ENCODE data around the gene CUL4A. TPM values are rescaled to one million over a fixed set of nuclear protein-coding genes. Genes with fewer than 3 reads are reported as not detected.

CUL4A gene
- total and polyA plus RNA-seq, 9 of the 15 experiments (the other 6 are each of a cell fraction or from before 2014, with no cell fraction given): 21.1 to 92.0 (median 63.2) TPM

DNA sequence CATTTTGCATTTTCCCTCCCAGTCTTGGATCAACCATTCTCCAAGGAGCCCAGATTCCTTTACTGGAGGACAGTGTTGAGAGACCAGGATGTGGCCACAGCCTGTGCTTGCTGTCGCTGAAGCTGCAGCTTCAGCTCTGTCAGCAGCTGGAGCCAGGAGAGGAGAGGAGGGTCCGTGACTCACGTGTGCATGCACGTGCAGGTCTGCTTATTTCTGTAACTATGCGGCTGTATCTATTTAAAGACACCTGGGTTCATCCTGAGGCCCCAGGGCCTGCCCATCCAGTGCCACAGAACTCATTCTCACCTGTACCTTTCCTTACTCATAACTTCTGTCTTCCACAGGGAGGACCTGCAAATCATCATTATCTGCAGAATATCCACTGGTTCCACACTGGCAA is 79.5 kb downstream of the CUL4A start:
- no peak for TF ChIP-seq ZNF143 (CRISPR knock-in tag; IDR thresholded peaks at IDR 0.05)
- no peak for TF ChIP-seq FOXJ3 (CRISPR knock-in tag; IDR thresholded peaks at IDR 0.05)
- no peak for TF ChIP-seq PTRF (tag; IDR thresholded peaks at IDR 0.05)
- TF ChIP-seq FOXA1 (IDR thresholded peaks at IDR 0.05; ENCODE audit: borderline replicate concordance): no peak
- no peak for TF ChIP-seq NR2C2 (CRISPR knock-in tag; IDR thresholded peaks at IDR 0.05)
- no peak for TF ChIP-seq NR2C2 (tag; IDR thresholded peaks at IDR 0.05)
- no peak for TF ChIP-seq ZC3H8 (IDR thresholded peaks at IDR 0.05)
- TF ChIP-seq, protein P1, sequence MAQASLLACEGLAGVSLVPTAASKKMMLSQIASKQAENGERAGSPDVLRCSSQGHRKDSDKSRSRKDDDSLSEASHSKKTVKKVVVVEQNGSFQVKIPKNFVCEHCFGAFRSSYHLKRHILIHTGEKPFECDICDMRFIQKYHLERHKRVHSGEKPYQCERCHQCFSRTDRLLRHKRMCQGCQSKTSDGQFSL (CRISPR knock-in tag; IDR thresholded peaks at IDR 0.05): no peak
- TF ChIP-seq, protein P1 (tag; IDR thresholded peaks at IDR 0.05): no peak
- TF ChIP-seq U2AF1 (optimal IDR thresholded peaks at IDR 0.05; ENCODE audit: low read depth, low read length): no peak
- no peak for TF ChIP-seq FOXK1 (CRISPR knock-in tag; IDR thresholded peaks at IDR 0.05; ENCODE audit: borderline replicate concordance)
- no peak for TF ChIP-seq ZBED1 (IDR thresholded peaks at IDR 0.05)
- TF ChIP-seq BRF1 (IDR thresholded peaks at IDR 0.05; ENCODE audit: borderline replicate concordance, extremely low read depth, insufficient read length): no peak
- no peak for TF ChIP-seq ZNF696 (CRISPR knock-in tag; conservative IDR thresholded peaks at IDR 0.05)
- no peak for TF ChIP-seq PTBP1 (IDR thresholded peaks at IDR 0.05; ENCODE audit: low read depth, low read length)
- no peak for TF ChIP-seq C11orf30 (IDR thresholded peaks at IDR 0.05; ENCODE audit: low read depth)
- TF ChIP-seq, protein P2, sequence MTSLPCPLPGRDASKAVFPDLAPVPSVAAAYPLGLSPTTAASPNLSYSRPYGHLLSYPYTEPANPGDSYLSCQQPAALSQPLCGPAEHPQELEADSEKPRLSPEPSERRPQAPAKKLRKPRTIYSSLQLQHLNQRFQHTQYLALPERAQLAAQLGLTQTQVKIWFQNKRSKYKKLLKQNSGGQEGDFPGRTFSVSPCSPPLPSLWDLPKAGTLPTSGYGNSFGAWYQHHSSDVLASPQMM (CRISPR knock-in tag; IDR thresholded peaks at IDR 0.05): no peak
- TF ChIP-seq FOXK2 (conservative IDR thresholded peaks at IDR 0.05 in 1 of 2, IDR thresholded peaks at IDR 0.05 in 1 of 2; ENCODE audit: low read depth in 2 of 2): no peak
- TF ChIP-seq FOSL1 (tag; conservative IDR thresholded peaks at IDR 0.05): no peak
- TF ChIP-seq EWSR1 (IDR thresholded peaks at IDR 0.05; ENCODE audit: borderline replicate concordance, low read depth, partially characterized antibody): no peak
- TF ChIP-seq, protein P3, sequence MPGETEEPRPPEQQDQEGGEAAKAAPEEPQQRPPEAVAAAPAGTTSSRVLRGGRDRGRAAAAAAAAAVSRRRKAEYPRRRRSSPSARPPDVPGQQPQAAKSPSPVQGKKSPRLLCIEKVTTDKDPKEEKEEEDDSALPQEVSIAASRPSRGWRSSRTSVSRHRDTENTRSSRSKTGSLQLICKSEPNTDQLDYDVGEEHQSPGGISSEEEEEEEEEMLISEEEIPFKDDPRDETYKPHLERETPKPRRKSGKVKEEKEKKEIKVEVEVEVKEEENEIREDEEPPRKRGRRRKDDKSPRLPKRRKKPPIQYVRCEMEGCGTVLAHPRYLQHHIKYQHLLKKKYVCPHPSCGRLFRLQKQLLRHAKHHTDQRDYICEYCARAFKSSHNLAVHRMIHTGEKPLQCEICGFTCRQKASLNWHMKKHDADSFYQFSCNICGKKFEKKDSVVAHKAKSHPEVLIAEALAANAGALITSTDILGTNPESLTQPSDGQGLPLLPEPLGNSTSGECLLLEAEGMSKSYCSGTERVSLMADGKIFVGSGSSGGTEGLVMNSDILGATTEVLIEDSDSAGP (CRISPR knock-in tag; IDR thresholded peaks at IDR 0.05): no peak
- H3K27me3 ChIP-seq (ENCODE audit: control insufficient read depth in 2 of 2, insufficient read depth in 2 of 2, low read length in 2 of 2): peaks cover 7 to 25% of the 10 kb centered on the region in 2 experiments; a peak in 4 of 5 replicates
- FAIRE-seq: no peak
- H3K27ac ChIP-seq (ENCODE audit: extremely low read depth, low read depth, low read length): no peak overlapping the region
- H4K20me1 ChIP-seq (replicated peaks; ENCODE audit: control insufficient read depth, insufficient read depth, low read length): no peaks in the 10 kb centered on the region
- H3K9me1 ChIP-seq (ENCODE audit: control insufficient read depth, insufficient read depth, low read length): no peaks in the 10 kb centered on the region
- BruUV-seq (replicated peaks): no TSS peak
- no peak for ATAC-seq
- H3K4me1 ChIP-seq (replicated peaks in 1 of 2; ENCODE audit: control insufficient read depth in 2 of 2, insufficient read depth in 2 of 2, low read length in 2 of 2): peaks cover 0 to 6% of the 10 kb centered on the region in 2 experiments; a peak in 2 of 5 replicates
- POLR2A ChIA-PET: no interaction called here
- H3K9ac ChIP-seq (ENCODE audit: insufficient read depth in 1 of 2, low read depth in 2 of 2, low read length in 2 of 2): no peak overlapping the region
- H3K4me3 ChIP-seq: no peak overlapping the region
- no peak overlapping the region for H3K4me2 ChIP-seq (ENCODE audit: insufficient read depth, low read length)
- WGBS (ENCODE audit: insufficient coverage, low coverage, missing lambda C conversion rate): 0% methylated on average over 1 of the region's 5 CpGs
- CTCF ChIA-PET (ENCODE audit: low intra/inter-chr PET ratio): no interaction called here
- intact Hi-C loops (cut with micrococcal nuclease) (no loop called here), in situ Hi-C loops (cut with MboI) (no loop called here)
- no peaks in the 10 kb centered on the region for H3K79me2 ChIP-seq (ENCODE audit: control insufficient read depth, insufficient read depth, low read length)
- no peak for DNase-seq (ENCODE audit: extremely low read depth in 1 of 4, low spot score in 3 of 4)
- H2AFZ ChIP-seq (ENCODE audit: low read depth, low read length): no peak overlapping the region
- no peaks in the 10 kb centered on the region for H3K36me3 ChIP-seq (ENCODE audit: control insufficient read depth, insufficient read depth, low read length)
- no peaks in the 10 kb centered on the region for H3K9me3 ChIP-seq (replicated peaks; ENCODE audit: control insufficient read depth, insufficient read depth, low read depth, low read length)

Measured in K562 (cell line).